Aorta (tissue), 5 donors: ENCODE measurements around the gene CAMTA2. TPM values are rescaled to one million over a fixed set of nuclear protein-coding genes. Genes with fewer than 3 reads are reported as not detected.

ENCODE experiments used
- ATAC-seq: fragments of 200-7000 bp; cut with Tn5 transposase; one replicate; pipeline ENCODE4 v1.9.1; 2022; ENCODE audit warnings: moderate library complexity; ENCODE audit not compliant: low FRiP score
- DNase-seq, 2 donors: peaks; one replicate each; pipeline ENCODE4 v3.0.0-alpha.2; 2020
- H3K27ac ChIP-seq, 2 donors: one replicate each; pipeline ENCODE4 v1.5.1; 2013; ENCODE audit warnings: low read length in 2 of 2, mild to moderate bottlenecking in 2 of 2, moderate library complexity in 2 of 2, control low read depth in 1 of 2, inconsistent platforms in 1 of 2, low read depth in 1 of 2
- H3K27me3 ChIP-seq, 2 donors: one replicate each; pipeline ENCODE4 v1.6.1; 2013; ENCODE audit warnings: control low read depth in 1 of 2, low read length in 1 of 2, mild to moderate bottlenecking in 1 of 2, moderate library complexity in 1 of 2; ENCODE audit not compliant: insufficient read depth in 2 of 2, control insufficient read depth in 1 of 2
- H3K36me3 ChIP-seq, 2 donors: one replicate each; pipeline ENCODE4 v1.6.1; 2013; ENCODE audit warnings: control low read depth in 1 of 2, low read length in 1 of 2, mild to moderate bottlenecking in 1 of 2; ENCODE audit not compliant: insufficient read depth in 2 of 2, control insufficient read depth in 1 of 2
- H3K4me1 ChIP-seq, 2 donors: one replicate each; pipeline ENCODE4 v1.6.1; 2013; ENCODE audit warnings: low read length in 2 of 2, control low read depth in 1 of 2, mild to moderate bottlenecking in 1 of 2, moderate library complexity in 1 of 2; ENCODE audit not compliant: insufficient read depth in 2 of 2, control insufficient read depth in 1 of 2
- H3K4me3 ChIP-seq, 2 donors: one replicate each; pipeline ENCODE4 v1.5.1; 2013; ENCODE audit warnings: low read length in 2 of 2, control low read depth in 1 of 2, mild to moderate bottlenecking in 1 of 2
- H3K9me3 ChIP-seq: one replicate; pipeline ENCODE4 v1.6.1; 2013; ENCODE audit warnings: mild to moderate bottlenecking, low read length; ENCODE audit not compliant: control insufficient read depth
- WGBS, 2 donors: extraction: QIAGEN DNeasy Blood & Tissue Kit; methylation state at CpG; one replicate each; pipeline ENCODE4 v1.1.7; 2013; 5-methylcytosine and 5-hydroxymethylcytosine counted together
- intact Hi-C, 2 donors: fragments of 100-400 bp; cut with DNase I; formaldehyde crosslinking; loops; one replicate each; pipeline versions ENCODE4 v1.14.2 to v1.15.0; 2022
- polyA plus RNA-seq, 2 donors: library from polyadenylated mRNA; stranded (reverse); fragments of 200-250 nt; gene quantifications; one replicate each; pipeline ENCODE4 v1.2.3, GENCODE V29; 2013
- total RNA-seq, 2 donors: library from RNA; stranded (reverse); fragmentation: NEBNext Ultra II Directional; extraction: Animal tissue kit (Norgen Biotek cat#: 25700); gene quantifications; one replicate each; pipeline ENCODE4 v1.2.1, GENCODE V29; 2021
- donor health status: healthy with polysubstance abuse.
- donor health status: Bipolar disorder and iron deficiency.
- donor health status: DM: no; HTN: no; CAD: no.
- donor health status: DM: no; HTN: no; CAD: no.
- donor health status: DM: yes; HTN: yes; CAD: no.

CAMTA2 gene
- total and polyA plus RNA-seq, 4 donors: 21.7 to 68.1 (median 64.8) TPM

GRCh38 chr17:4942760-4943508 lies 44.5 kb downstream of the CAMTA2 start:
- H3K4me1 ChIP-seq: no peaks in the 10 kb centered on the region
- no peaks in the 10 kb centered on the region for H3K27me3 ChIP-seq
- H3K36me3 ChIP-seq: no peaks in the 10 kb centered on the region
- DNase-seq (no peak), ATAC-seq (no peak)
- H3K27ac ChIP-seq: no peak overlapping the region
- 69% methylated on average over 13 of the region's 13 CpGs for WGBS, 2 donors
- H3K9me3 ChIP-seq: no peaks in the 10 kb centered on the region
- no peak overlapping the region for H3K4me3 ChIP-seq
- intact Hi-C loops: no loop called here

- no peaks in the 10 kb centered on the region for H3K36me3 ChIP-seq
- H3K4me1 ChIP-seq: no peaks in the 10 kb centered on the region
- no peak for DNase-seq
- intact Hi-C loops: no loop called here
- H3K4me3 ChIP-seq: peak overlapping the region; percentile 56 to 65
- H3K27me3 ChIP-seq: no peaks in the 10 kb centered on the region
- ATAC-seq: no peak
- 58 to 62% methylated on average over 4 of the region's 4 CpGs for WGBS, 2 donors
- no peak overlapping the region for H3K27ac ChIP-seq
- H3K9me3 ChIP-seq: no peaks in the 10 kb centered on the region
Measured at GRCh38 chr17:4941319-4941610, 46.2 kb downstream of the CAMTA2 start.

- Histone ChIP-seq H3K9me3 (no peaks in the 10 kb centered on the region), H3K4me3 (peak overlapping the region; percentile 56 to 65), H3K27ac (peak overlapping the region in 1 of 2 donors; percentile 65), H3K4me1 (no peaks in the 10 kb centered on the region), H3K36me3 (no peaks in the 10 kb centered on the region), H3K27me3 (no peaks in the 10 kb centered on the region)
- intact Hi-C loops: no loop called here
- peak; percentile 82 for ATAC-seq
- DNase-seq: peak in 1 of 2 donors; percentile 87
- WGBS, 2 donors: 1% methylated on average over 29 of the region's 29 CpGs
Measured at GRCh38 chr17:4940555-4941318, 46.7 kb downstream of the CAMTA2 start.

- intact Hi-C loops: loop anchor here in 1 of 2 donors (5.0 kb wide), 1 partner anchor 62 kb away; no protein-coding TSS in a partner anchor
- 0 to 1% methylated on average over 67 to 72 of the region's 72 CpGs for WGBS, 2 donors
- DNase-seq (peak; percentile 96 to 98), ATAC-seq (peak; percentile 96)
- Histone ChIP-seq H3K36me3 (no peaks in the 10 kb centered on the region), H3K4me3 (peak within 1 kb of the TSS; percentile 56 to 86), H3K4me1 (no peaks in the 10 kb centered on the region), H3K9me3 (no peaks in the 10 kb centered on the region), H3K27me3 (no peaks in the 10 kb centered on the region), H3K27ac (peak within 1 kb of the TSS in 1 of 2 donors; percentile 79)
Measured at GRCh38 chr17:4939796-4940554, 47.5 kb downstream of the CAMTA2 start, which contains the start of the genes RNF167 and SLC25A11. RNF167 (plus strand) TSS chr17:4940268; CDS start chr17:4940910, 642 bp downstream. SLC25A11 (minus strand) TSS chr17:4940046; CDS start chr17:4939910, 136 bp downstream.

GRCh38 chr17:4939546-4939795 lies 48.0 kb downstream of the CAMTA2 start:
- no peaks in the 10 kb centered on the region for H3K4me1 ChIP-seq
- H3K9me3 ChIP-seq: no peaks in the 10 kb centered on the region
- 0 to 1% methylated on average over 16 of the region's 16 CpGs for WGBS, 2 donors
- no peaks in the 10 kb centered on the region for H3K27me3 ChIP-seq
- ATAC-seq (no peak), DNase-seq (peak; percentile 65 to 82)
- H3K27ac ChIP-seq: peak overlapping the region in 1 of 2 donors; percentile 56
- H3K4me3 ChIP-seq: peak overlapping the region; percentile 32 to 86
- intact Hi-C loops: loop anchor here in 1 of 2 donors (5.0 kb wide), 1 partner anchor 63 kb away; no protein-coding TSS in a partner anchor
- H3K36me3 ChIP-seq: no peaks in the 10 kb centered on the region

- Histone ChIP-seq H3K36me3 (no peaks in the 10 kb centered on the region), H3K4me3 (peak overlapping the region; percentile 32 to 86), H3K27ac (peak overlapping the region in 1 of 2 donors; percentile 56), H3K4me1 (no peaks in the 10 kb centered on the region), H3K9me3 (no peaks in the 10 kb centered on the region), H3K27me3 (no peaks in the 10 kb centered on the region)
- DNase-seq (peak in 1 of 2 donors; percentile 45), ATAC-seq (no peak)
- intact Hi-C loops: loop anchor here in 1 of 2 donors (5.0 kb wide), 1 partner anchor 63 kb away; no protein-coding TSS in a partner anchor
- 55 to 57% methylated on average over 18 to 19 of the region's 19 CpGs for WGBS, 2 donors
Measured at GRCh38 chr17:4938688-4939545, 48.6 kb downstream of the CAMTA2 start.

- ATAC-seq: no peak
- Histone ChIP-seq H3K4me1 (no peaks in the 10 kb centered on the region), H3K9me3 (no peaks in the 10 kb centered on the region), H3K36me3 (no peaks in the 10 kb centered on the region), H3K27me3 (no peaks in the 10 kb centered on the region), H3K27ac (no peak overlapping the region), H3K4me3 (no peak overlapping the region)
- 84 to 90% methylated on average over 10 to 11 of the region's 11 CpGs for WGBS, 2 donors
- peak in 1 of 2 donors; percentile 45 for DNase-seq
- intact Hi-C loops: loop anchor here in 1 of 2 donors (5.0 kb wide), 1 partner anchor 64 kb away; no protein-coding TSS in a partner anchor
Measured at GRCh38 chr17:4938069-4938491, 49.4 kb downstream of the CAMTA2 start.

GRCh38 chr17:4937553-4937952 lies 49.9 kb downstream of the CAMTA2 start:
- no peaks in the 10 kb centered on the region for H3K4me1 ChIP-seq
- H3K4me3 ChIP-seq: no peak overlapping the region
- WGBS, 2 donors: 89 to 94% methylated on average over 16 of the region's 16 CpGs
- H3K36me3 ChIP-seq: no peaks in the 10 kb centered on the region
- no peaks in the 10 kb centered on the region for H3K9me3 ChIP-seq
- no peak overlapping the region for H3K27ac ChIP-seq
- ATAC-seq (no peak), DNase-seq (no peak)
- intact Hi-C loops: loop anchor here in 1 of 2 donors (5.0 kb wide), 1 partner anchor 65 kb away; no protein-coding TSS in a partner anchor
- no peaks in the 10 kb centered on the region for H3K27me3 ChIP-seq
